Lower lobe of right lung (tissue), 2 donors: ENCODE results near the gene ST8SIA1. TPM values are rescaled to one million over a fixed set of nuclear protein-coding genes. Genes with fewer than 3 reads are reported as not detected.

Source experiments
- ATAC-seq, 2 donors: fragments of 200-7000 bp; cut with Tn5 transposase; one replicate each; pipeline ENCODE4 v1.9.1; 2020 to 2022; ENCODE audit warnings: mild to moderate bottlenecking in 2 of 2, moderate library complexity in 2 of 2
- DNase-seq: peaks from one replicate; pipeline ENCODE4 v3.0.0-alpha.2; 2020
- H3K27ac ChIP-seq: fragments of 200-600 bp; one replicate; pipeline ENCODE4 v1.8.0; 2022
- H3K27me3 ChIP-seq: fragments of 200-600 bp; one replicate; pipeline ENCODE4 v1.8.0; 2022; ENCODE audit warnings: low read depth
- H3K36me3 ChIP-seq: fragments of 200-600 bp; one replicate; pipeline ENCODE4 v1.8.0; 2022; ENCODE audit warnings: mild to moderate bottlenecking
- H3K4me1 ChIP-seq: fragments of 200-600 bp; one replicate; pipeline ENCODE4 v1.8.0; 2022
- H3K4me3 ChIP-seq: fragments of 200-600 bp; one replicate; pipeline ENCODE4 v1.8.0; 2022; ENCODE audit warnings: mild to moderate bottlenecking
- H3K9me3 ChIP-seq: fragments of 200-600 bp; one replicate; pipeline ENCODE4 v1.8.0; 2022
- intact Hi-C: fragments of 100-400 bp; cut with DNase I; formaldehyde crosslinking; loops from one replicate; pipeline ENCODE4 v1.11.0; 2022
- total RNA-seq: library from RNA; stranded (reverse); fragmentation: NEBNext Ultra II Directional; extraction: Animal tissue kit (Norgen Biotek cat#: 25700); gene quantifications from one replicate; pipeline ENCODE4 v1.2.1, GENCODE V29; 2021
- TF ChIP-seq, protein P1 (sequence below): fragments of 200-600 bp; IDR thresholded peaks from one replicate; pipeline ENCODE4 v1.8.0; 2022; ENCODE audit warnings: antibody characterized with exemption, mild to moderate bottlenecking
- donor health status: DM: no; HTN: yes; CAD: no; lungs with severe emphysema.

Gene ST8SIA1
- total RNA-seq, 1 donor from 2014 or later = 9.1 TPM

DNA sequence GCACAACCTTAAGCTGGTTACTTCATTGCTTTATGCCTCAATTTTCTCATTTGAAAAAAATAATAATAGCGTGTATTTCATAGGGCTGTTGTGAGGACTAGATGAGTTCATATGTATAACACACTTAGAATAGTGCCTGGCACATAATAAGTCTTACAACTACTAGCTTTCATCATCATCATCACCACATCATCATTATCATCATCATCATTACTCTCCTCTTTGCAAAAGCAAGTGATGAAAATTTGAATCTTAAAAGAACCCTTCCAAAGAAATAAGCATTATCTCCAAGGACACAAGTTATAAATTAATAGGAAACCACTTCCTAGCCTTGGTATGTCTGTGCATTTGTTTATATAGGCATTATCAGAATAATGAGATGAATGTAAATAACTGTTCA lies 117.0 kb downstream of the ST8SIA1 start:
- ATAC-seq = no peak

GRCh38 chr12:22215467-22216253 lies 118.8 kb downstream of the ST8SIA1 start:
- Histone ChIP-seq H3K27me3 (no peaks in the 10 kb centered on the region), H3K4me1 (no peaks in the 10 kb centered on the region), H3K27ac (no peak overlapping the region), H3K4me3 (no peak overlapping the region), H3K36me3 (no peaks in the 10 kb centered on the region), H3K9me3 (no peaks in the 10 kb centered on the region)
- DNase-seq (no peak), ATAC-seq (no peak)
- intact Hi-C loops = no loop called here
- TF ChIP-seq, protein P1, sequence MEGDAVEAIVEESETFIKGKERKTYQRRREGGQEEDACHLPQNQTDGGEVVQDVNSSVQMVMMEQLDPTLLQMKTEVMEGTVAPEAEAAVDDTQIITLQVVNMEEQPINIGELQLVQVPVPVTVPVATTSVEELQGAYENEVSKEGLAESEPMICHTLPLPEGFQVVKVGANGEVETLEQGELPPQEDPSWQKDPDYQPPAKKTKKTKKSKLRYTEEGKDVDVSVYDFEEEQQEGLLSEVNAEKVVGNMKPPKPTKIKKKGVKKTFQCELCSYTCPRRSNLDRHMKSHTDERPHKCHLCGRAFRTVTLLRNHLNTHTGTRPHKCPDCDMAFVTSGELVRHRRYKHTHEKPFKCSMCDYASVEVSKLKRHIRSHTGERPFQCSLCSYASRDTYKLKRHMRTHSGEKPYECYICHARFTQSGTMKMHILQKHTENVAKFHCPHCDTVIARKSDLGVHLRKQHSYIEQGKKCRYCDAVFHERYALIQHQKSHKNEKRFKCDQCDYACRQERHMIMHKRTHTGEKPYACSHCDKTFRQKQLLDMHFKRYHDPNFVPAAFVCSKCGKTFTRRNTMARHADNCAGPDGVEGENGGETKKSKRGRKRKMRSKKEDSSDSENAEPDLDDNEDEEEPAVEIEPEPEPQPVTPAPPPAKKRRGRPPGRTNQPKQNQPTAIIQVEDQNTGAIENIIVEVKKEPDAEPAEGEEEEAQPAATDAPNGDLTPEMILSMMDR = no peak

More for the DNA sequence above, 117.0 kb downstream of the ST8SIA1 start:
- TF ChIP-seq, protein P1 = no peak
- Histone ChIP-seq H3K4me1 (no peaks in the 10 kb centered on the region), H3K9me3 (no peaks in the 10 kb centered on the region), H3K36me3 (no peaks in the 10 kb centered on the region), H3K27ac (no peak overlapping the region), H3K4me3 (no peak overlapping the region), H3K27me3 (no peaks in the 10 kb centered on the region)
- intact Hi-C loops = no loop called here
- DNase-seq = no peak

DNA sequence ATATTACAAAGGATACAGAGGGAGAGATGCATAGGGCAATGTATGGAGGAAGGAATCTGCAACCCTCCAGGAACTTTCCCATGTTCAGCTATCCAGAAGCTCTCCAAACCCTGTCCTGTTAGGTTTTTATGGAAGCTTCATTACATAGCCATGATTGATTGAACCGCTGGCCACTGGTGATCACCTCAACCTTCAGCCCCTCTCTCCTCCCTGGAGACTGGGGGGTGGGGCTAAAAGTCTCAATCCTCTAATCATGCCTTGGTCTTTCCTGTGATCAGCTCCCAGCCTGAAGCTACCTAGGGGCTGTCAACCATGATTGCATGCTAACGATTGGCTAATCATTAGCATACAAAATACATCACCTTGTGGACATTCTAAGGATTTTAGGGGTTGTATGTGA lies 123.4 kb downstream of the ST8SIA1 start:
- no peaks in the 10 kb centered on the region for H3K27me3 ChIP-seq
- no peaks in the 10 kb centered on the region for H3K9me3 ChIP-seq
- intact Hi-C loops = no loop called here
- no peak for ATAC-seq
- TF ChIP-seq, protein P1 = no peak
- no peak overlapping the region for H3K4me3 ChIP-seq
- no peak for DNase-seq
- no peaks in the 10 kb centered on the region for H3K36me3 ChIP-seq
- no peak overlapping the region for H3K27ac ChIP-seq
- no peaks in the 10 kb centered on the region for H3K4me1 ChIP-seq

DNA sequence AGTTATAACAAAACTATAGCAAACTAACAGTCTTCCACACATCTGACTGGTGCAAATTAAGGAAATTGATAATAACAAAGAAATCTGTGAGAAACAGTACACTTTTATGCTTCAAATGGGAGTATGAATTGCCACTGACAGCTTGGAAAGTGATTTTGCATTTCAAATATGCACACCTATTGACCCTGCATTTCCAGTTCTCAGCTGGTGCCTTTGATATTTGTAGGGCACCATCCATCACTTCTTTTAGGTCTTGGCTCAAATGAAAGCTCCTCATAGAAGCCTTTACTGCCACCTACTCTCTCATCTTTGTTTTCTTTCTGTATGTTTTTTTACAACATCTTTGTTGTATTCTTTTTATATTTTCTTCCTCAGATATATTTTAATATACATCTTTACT lies 125.1 kb downstream of the ST8SIA1 start:
- Histone ChIP-seq H3K4me1 (no peaks in the 10 kb centered on the region), H3K27ac (no peak overlapping the region), H3K27me3 (no peaks in the 10 kb centered on the region), H3K4me3 (no peak overlapping the region), H3K36me3 (no peaks in the 10 kb centered on the region), H3K9me3 (no peaks in the 10 kb centered on the region)
- DNase-seq (no peak), ATAC-seq (no peak)
- TF ChIP-seq, protein P1 = no peak
- intact Hi-C loops = no loop called here

- Histone ChIP-seq H3K36me3 (no peaks in the 10 kb centered on the region), H3K4me3 (no peak overlapping the region), H3K9me3 (no peaks in the 10 kb centered on the region), H3K27ac (no peak overlapping the region), H3K4me1 (no peaks in the 10 kb centered on the region), H3K27me3 (no peaks in the 10 kb centered on the region)
- TF ChIP-seq, protein P1 = no peak
- intact Hi-C loops = no loop called here
- ATAC-seq = no peak
- no peak for DNase-seq
Measured at GRCh38 chr12:22206111-22206728, 128.3 kb downstream of the ST8SIA1 start.
